Fibroblast of skin of scalp (primary cell): ENCODE measurements around the gene TMEM50A.
"Not testable (repeated sequence)": the region's sequence is repeated elsewhere in the genome, so short reads cannot be mapped to it uniquely, and the experiment has no call there.

Experiments
- DNase-seq: peaks from one replicate; pipeline ENCODE4 v3.0.0-alpha.2; 2013

Gene TMEM50A

GRCh38 chr1:25389721-25390120, 51.6 kb downstream of the TMEM50A start:
- not testable (repeated sequence) for DNase-seq

GRCh38 chr1:25392841-25393240, 54.7 kb downstream of the TMEM50A start:
- peak; percentile 12 for DNase-seq

- not testable (repeated sequence) for DNase-seq
Measured at GRCh38 chr1:25397549-25397948, 59.4 kb downstream of the TMEM50A start.

GRCh38 chr1:25398079-25398478, 59.9 kb downstream of the TMEM50A start:
- not testable (repeated sequence) for DNase-seq

GRCh38 chr1:25402947-25403803, 65.0 kb downstream of the TMEM50A start:
- not testable (repeated sequence) for DNase-seq

- DNase-seq = not testable (repeated sequence)
Measured at GRCh38 chr1:25405731-25406305, 67.7 kb downstream of the TMEM50A start.

- not testable (repeated sequence) for DNase-seq
Measured at GRCh38 chr1:25409641-25410427, 71.7 kb downstream of the TMEM50A start.
